Esophagus squamous epithelium (tissue), 5 donors: Measurements from ENCODE around the gene FAM20A. TPM values are rescaled to one million over a fixed set of nuclear protein-coding genes. Genes with fewer than 3 reads are reported as not detected.

Source experiments
- DNase-seq: peaks from one replicate; lab custom pipeline; 2025; lab: John Stamatoyannopoulos, UW
- H3K27ac ChIP-seq, 4 donors: fragments of 200-600 bp; sonication (generic); one replicate each; pipeline ENCODE4 v1.5.1; 2016 to 2019; ENCODE audit warnings: mild to moderate bottlenecking in 1 of 4
- H3K27me3 ChIP-seq, 4 donors: fragments of 200-600 bp; sonication (generic); 1 replicate in 3 of 4; 2 replicates in 1 of 4; pipeline versions ENCODE4 v1.5.1 to v1.6.0; 2017 to 2021; ENCODE audit warnings: antibody characterized with exemption in 1 of 4
- H3K36me3 ChIP-seq, 3 donors: fragments of 200-600 bp; sonication (generic); one replicate each; pipeline ENCODE4 v1.5.1; 2016 to 2019
- H3K4me1 ChIP-seq, 3 donors: fragments of 200-600 bp; sonication (generic); one replicate each; pipeline ENCODE4 v1.5.1; 2017 to 2019
- H3K4me3 ChIP-seq, 4 donors: fragments of 200-600 bp; sonication (generic); 1 replicate in 3 of 4; 2 replicates in 1 of 4; pipeline ENCODE4 v1.5.1; 2016 to 2019; ENCODE audit warnings: mild to moderate bottlenecking in 2 of 4, moderate library complexity in 1 of 4
- H3K9me3 ChIP-seq, 3 donors: fragments of 200-600 bp; sonication (generic); one replicate each; pipeline ENCODE4 v1.5.1; 2016 to 2019
- CTCF ChIP-seq, 6 experiments: fragments of 450-650 bp in 4 of 6; fragments of 200-600 bp in 2 of 6; sonication (generic) in 2 of 6; IDR thresholded peaks; one replicate each; pipeline ENCODE4 v1.5.1; 2016 to 2019; ENCODE audit warnings: antibody characterized with exemption in 6 of 6, mild to moderate bottlenecking in 4 of 6, moderate library complexity in 4 of 6
- POLR2A ChIP-seq, 4 donors: fragments of 450-650 bp; IDR thresholded peaks; one replicate each; pipeline ENCODE4 v1.6.1; 2017; ENCODE audit warnings: antibody characterized with exemption in 4 of 4, mild to moderate bottlenecking in 4 of 4, moderate library complexity in 3 of 4
- WGBS, 2 donors: methylation state at CpG; one replicate each; pipeline ENCODE4 v1.1.5; 2018; 5-methylcytosine and 5-hydroxymethylcytosine counted together
- intact Hi-C: fragments of 100-400 bp; cut with DNase I; formaldehyde crosslinking; loops from one replicate; pipeline ENCODE4 v1.15.0; 2022
- total RNA-seq, 4 donors: library from RNA; depleted of rRNA; stranded (reverse); fragments of >200 nt; gene quantifications; one replicate each; pipeline ENCODE4 v1.1.0, GENCODE V29; 2016
- donor health status: DM: yes; HTN: yes; CAD: no.

The FAM20A gene
- total RNA-seq, 4 donors from 2014 or later = 4.0 to 15.3 (median 7.8) TPM

- no peaks in the 10 kb centered on the region for H3K36me3 ChIP-seq
- H3K9me3 ChIP-seq = no peaks in the 10 kb centered on the region
- intact Hi-C loops = no loop called here
- H3K4me3 ChIP-seq = no peak overlapping the region
- no peak for TF ChIP-seq CTCF (IDR thresholded peaks at IDR 0.05)
- no peak for TF ChIP-seq POLR2A (IDR thresholded peaks at IDR 0.05)
- no peak overlapping the region for H3K27ac ChIP-seq
- H3K27me3 ChIP-seq = no peaks in the 10 kb centered on the region
- DNase-seq = no peak
- peaks cover 0 to 14% (median 5%) of the 10 kb centered on the region in 3 donors for H3K4me1 ChIP-seq
Observed at GRCh38 chr17:68616334-68616733, 15.2 kb upstream of the FAM20A start.

- intact Hi-C loops = loop anchor here (5.0 kb wide), 1 partner anchor 77 kb away; no protein-coding TSS in a partner anchor
- no peaks in the 10 kb centered on the region for H3K27me3 ChIP-seq
- H3K36me3 ChIP-seq = no peaks in the 10 kb centered on the region
- peaks cover 0 to 14% (median 5%) of the 10 kb centered on the region in 3 donors for H3K4me1 ChIP-seq
- H3K27ac ChIP-seq = no peak overlapping the region
- H3K9me3 ChIP-seq = peaks cover 0 to 13% (median 12%) of the 10 kb centered on the region in 3 donors
- 65 to 83% methylated on average over 5 of the region's 5 CpGs for WGBS, 2 donors
- TF ChIP-seq CTCF (IDR thresholded peaks at IDR 0.05) = no peak
- TF ChIP-seq POLR2A (IDR thresholded peaks at IDR 0.05) = no peak
- no peak overlapping the region for H3K4me3 ChIP-seq
- DNase-seq = no peak
Observed at GRCh38 chr17:68614718-68615117, 13.6 kb upstream of the FAM20A start.

- Histone ChIP-seq H3K4me1 (peaks cover 0 to 14% (median 5%) of the 10 kb centered on the region in 3 donors), H3K4me3 (no peak overlapping the region), H3K27ac (no peak overlapping the region), H3K36me3 (no peaks in the 10 kb centered on the region), H3K9me3 (peaks cover 0 to 22% (median 15%) of the 10 kb centered on the region in 3 donors), H3K27me3 (no peaks in the 10 kb centered on the region)
- TF ChIP-seq POLR2A (IDR thresholded peaks at IDR 0.05) (no peak), CTCF (IDR thresholded peaks at IDR 0.05) (peak in 5 of 6 experiments; percentile 32 to 72 (median 59))
- intact Hi-C loops = loop anchor here (5.0 kb wide), 1 partner anchor 77 kb away; no protein-coding TSS in a partner anchor
- WGBS, 2 donors = 45 to 55% methylated on average over 5 of the region's 5 CpGs
- no peak for DNase-seq
Observed at GRCh38 chr17:68613739-68614298, 12.7 kb upstream of the FAM20A start.

- H3K36me3 ChIP-seq = no peaks in the 10 kb centered on the region
- TF ChIP-seq POLR2A (IDR thresholded peaks at IDR 0.05) (no peak), CTCF (IDR thresholded peaks at IDR 0.05) (no peak)
- H3K4me3 ChIP-seq = no peak overlapping the region
- intact Hi-C loops = loop anchor here (5.0 kb wide), 1 partner anchor 76 kb away; no protein-coding TSS in a partner anchor
- H3K27me3 ChIP-seq = no peaks in the 10 kb centered on the region
- peaks cover 0 to 30% (median 15%) of the 10 kb centered on the region in 3 donors for H3K9me3 ChIP-seq
- peaks cover 0 to 14% (median 5%) of the 10 kb centered on the region in 3 donors for H3K4me1 ChIP-seq
- DNase-seq = no peak
- H3K27ac ChIP-seq = no peak overlapping the region
Observed at GRCh38 chr17:68612923-68613292, 11.7 kb upstream of the FAM20A start.

GRCh38 chr17:68612209-68612922 is 11.2 kb upstream of the FAM20A start:
- no peaks in the 10 kb centered on the region for H3K27me3 ChIP-seq
- DNase-seq = no peak
- 39 to 52% methylated on average over 3 of the region's 3 CpGs for WGBS, 2 donors
- H3K4me1 ChIP-seq = peaks cover 0 to 14% (median 5%) of the 10 kb centered on the region in 3 donors
- H3K36me3 ChIP-seq = no peaks in the 10 kb centered on the region
- intact Hi-C loops = loop anchor here (5.0 kb wide), 1 partner anchor 75 kb away; no protein-coding TSS in a partner anchor
- H3K4me3 ChIP-seq = no peak overlapping the region
- TF ChIP-seq CTCF (IDR thresholded peaks at IDR 0.05) (no peak), POLR2A (IDR thresholded peaks at IDR 0.05) (no peak)
- no peak overlapping the region for H3K27ac ChIP-seq
- peaks cover 0 to 33% (median 15%) of the 10 kb centered on the region in 3 donors for H3K9me3 ChIP-seq
